Thymus (tissue), 11 donors: ENCODE results near the gene ZNF195. TPM values are rescaled to one million over a fixed set of nuclear protein-coding genes. Genes with fewer than 3 reads are reported as not detected.
"Not testable (repeated sequence)": the region's sequence is repeated elsewhere in the genome, so short reads cannot be mapped to it uniquely, and the experiment has no call there.

Source experiments
- DNase-seq, 9 donors: peaks; one replicate each; pipeline ENCODE4 v3.0.0-alpha.2; 2013; ENCODE audit warnings: low spot score in 9 of 9, low read depth in 6 of 9, missing footprints in 1 of 9
- H3K27ac ChIP-seq, 2 donors: one replicate each; pipeline ENCODE4 v1.5.1; 2013; ENCODE audit warnings: control low read depth in 1 of 2, low read depth in 1 of 2, low read length in 1 of 2, mild to moderate bottlenecking in 1 of 2, moderate library complexity in 1 of 2
- H3K27me3 ChIP-seq, 2 donors: one replicate each; pipeline ENCODE4 v1.5.1; 2013; ENCODE audit warnings: low read length in 1 of 2; ENCODE audit not compliant: control insufficient read depth in 2 of 2, insufficient read depth in 1 of 2
- H3K36me3 ChIP-seq, 2 donors: one replicate each; pipeline ENCODE4 v1.5.1; 2013; ENCODE audit warnings: low read length in 1 of 2, mild to moderate bottlenecking in 1 of 2, moderate library complexity in 1 of 2; ENCODE audit not compliant: control insufficient read depth in 2 of 2, insufficient read depth in 2 of 2
- H3K4me1 ChIP-seq, 2 donors: one replicate each; pipeline ENCODE4 v1.5.1; 2013; ENCODE audit warnings: low read length in 2 of 2; ENCODE audit not compliant: control insufficient read depth in 2 of 2, insufficient read depth in 2 of 2
- H3K4me3 ChIP-seq, 2 donors: one replicate each; pipeline ENCODE4 v1.5.1; 2013; ENCODE audit warnings: low read length in 2 of 2, control low read depth in 1 of 2, mild to moderate bottlenecking in 1 of 2
- H3K9me3 ChIP-seq, 2 donors: one replicate each; pipeline ENCODE4 v1.5.1; 2013; ENCODE audit warnings: low read length in 1 of 2, mild to moderate bottlenecking in 1 of 2; ENCODE audit not compliant: control insufficient read depth in 2 of 2, insufficient read depth in 1 of 2
- WGBS: extraction: QIAGEN DNeasy Blood & Tissue Kit; methylation state at CpG from one replicate; pipeline ENCODE4 v1.1.7; 2013; 5-methylcytosine and 5-hydroxymethylcytosine counted together
- polyA plus RNA-seq: library from polyadenylated mRNA; stranded (reverse); fragments of 200-250 nt; gene quantifications from one replicate; pipeline ENCODE4 v1.2.3, GENCODE V29; 2013
- total RNA-seq: library from RNA; stranded (reverse); fragments of 120-200 nt; gene quantifications from one replicate; pipeline ENCODE4 v1.2.4, GENCODE V29; 2013
- donor health status: healthy.

ZNF195 gene
- total and polyA plus RNA-seq, 2 donors, result 26.8 to 31.1 TPM

DNA sequence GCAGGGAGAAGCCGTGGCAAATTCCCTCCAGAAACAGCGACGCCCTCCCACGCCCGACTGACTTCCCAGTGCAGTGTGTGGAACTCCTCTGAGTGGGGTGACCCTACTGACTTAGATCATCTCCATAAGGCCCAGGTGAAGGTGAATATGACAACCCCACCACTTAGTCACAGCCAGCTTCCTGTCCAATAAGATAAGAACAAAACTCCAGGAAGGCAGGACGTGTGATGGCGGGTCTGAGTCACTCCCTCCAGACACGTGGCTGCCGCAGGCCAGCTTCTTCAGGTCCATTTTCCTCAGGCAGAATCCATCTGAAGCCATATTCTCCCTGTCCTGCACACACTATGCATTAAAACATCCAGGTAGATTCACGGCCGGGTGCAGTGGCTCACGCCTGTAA, 48.9 kb downstream of the ZNF195 start:
- not testable (repeated sequence) for H3K36me3 ChIP-seq, H3K27ac ChIP-seq, H3K9me3 ChIP-seq, DNase-seq, H3K4me1 ChIP-seq, H3K4me3 ChIP-seq, H3K27me3 ChIP-seq
- no CpG with 5 or more reads among the region's 12 CpGs for WGBS

DNA sequence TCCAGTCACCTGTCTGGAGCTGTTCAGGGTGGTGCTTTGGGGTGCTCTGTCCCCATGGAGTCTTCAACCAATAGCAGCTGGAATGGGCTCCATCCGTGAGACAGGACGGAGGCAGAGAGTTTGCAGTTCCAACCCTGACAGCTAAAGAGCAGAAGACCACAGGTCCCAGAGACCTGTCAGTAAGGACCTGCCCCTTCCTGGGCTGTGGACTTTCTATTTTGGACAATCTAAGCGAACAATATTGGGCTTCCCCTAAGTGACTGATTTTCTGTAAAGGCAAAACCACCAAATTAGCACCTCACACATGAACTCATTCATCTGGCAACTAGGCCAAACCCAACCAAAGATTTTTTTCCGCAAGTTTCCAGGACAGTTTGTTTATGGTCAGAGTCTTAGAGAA, 50.4 kb downstream of the ZNF195 start:
- H3K27me3 ChIP-seq, result not testable (repeated sequence)

DNA sequence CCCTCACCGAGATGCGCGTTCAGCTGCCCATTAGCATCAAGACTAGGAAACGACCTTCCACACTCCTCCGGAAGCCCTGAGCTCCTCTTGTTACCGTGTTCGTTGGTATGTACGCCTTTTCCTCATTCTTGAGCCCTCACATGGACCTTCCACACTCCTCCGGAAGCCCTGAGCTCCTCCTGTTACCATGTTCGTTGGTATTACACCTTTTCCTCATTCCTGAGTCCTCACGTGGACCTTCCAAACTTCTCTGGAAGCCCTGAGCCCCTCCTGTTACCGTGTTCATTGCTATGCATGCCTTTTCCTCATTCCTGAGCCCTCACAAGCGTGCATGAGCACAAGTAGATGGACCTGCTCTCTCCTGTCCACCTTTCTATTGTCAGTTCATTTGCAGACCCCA, 52.5 kb downstream of the ZNF195 start:
- H3K9me3 ChIP-seq, H3K27ac ChIP-seq, H3K27me3 ChIP-seq, DNase-seq, H3K4me3 ChIP-seq, H3K4me1 ChIP-seq, H3K36me3 ChIP-seq: not testable (repeated sequence)
- WGBS, result no CpG with 5 or more reads among the region's 13 CpGs

More for the DNA sequence above, 50.4 kb downstream of the ZNF195 start:
- WGBS, result no CpG with 5 or more reads among the region's 4 CpGs
- H3K4me1 ChIP-seq, H3K9me3 ChIP-seq, H3K4me3 ChIP-seq, H3K27ac ChIP-seq, DNase-seq, H3K36me3 ChIP-seq: not testable (repeated sequence)

DNA sequence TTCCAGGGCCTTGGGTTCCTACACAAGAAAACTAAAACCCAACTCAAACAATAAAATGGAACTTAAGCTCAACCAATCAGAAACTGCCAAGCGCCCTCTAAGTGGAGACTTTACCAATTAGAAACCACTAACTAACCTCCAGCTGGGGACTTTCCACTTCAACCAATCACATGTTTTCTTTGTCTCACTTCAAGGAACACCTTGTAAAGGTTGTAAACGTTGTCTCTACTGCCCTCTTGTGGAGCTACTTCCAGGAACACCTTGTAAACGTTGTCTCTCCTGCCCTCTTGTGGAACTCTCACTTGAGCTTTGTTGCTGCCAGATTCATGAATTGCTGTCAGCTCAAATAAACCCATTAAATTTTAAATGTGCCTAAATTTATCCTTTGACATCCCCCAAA, 54.2 kb downstream of the ZNF195 start:
- 100% methylated on average over 1 of the region's 3 CpGs for WGBS
- H3K4me3 ChIP-seq, H3K9me3 ChIP-seq, H3K27me3 ChIP-seq, H3K36me3 ChIP-seq, H3K27ac ChIP-seq, H3K4me1 ChIP-seq, DNase-seq: not testable (repeated sequence)

Other genes starting within 250 kb of the ZNF195 start
- 42.3 TPM for gene OSBPL5, start 213.8 kb downstream of the ZNF195 start, total RNA-seq
- 28.2 TPM for gene OSBPL5, start 213.8 kb downstream of the ZNF195 start, polyA plus RNA-seq
- not detected for gene MRGPRG, start 160.3 kb downstream of the ZNF195 start, total RNA-seq
- not detected for gene MRGPRG, start 160.3 kb downstream of the ZNF195 start, polyA plus RNA-seq
- gene MRGPRE, start 146.7 kb downstream of the ZNF195 start, total RNA-seq, result not detected
- 0.02 TPM for gene MRGPRE, start 146.7 kb downstream of the ZNF195 start, polyA plus RNA-seq